Liver (tissue), 9 donors: ENCODE results near the gene GSE1. TPM values are rescaled to one million over a fixed set of nuclear protein-coding genes. Genes with fewer than 3 reads are reported as not detected.

Source experiments
- DNase-seq: peaks from one replicate; pipeline ENCODE4 v3.0.0-alpha.2; 2017; ENCODE audit warnings: low spot score
- H3K27ac ChIP-seq, 2 donors: one replicate each; pipeline ENCODE4 v1.7.0; 2013; ENCODE audit warnings: inconsistent platforms in 2 of 2, low read length in 2 of 2, control low read depth in 1 of 2, low read depth in 1 of 2, mild to moderate bottlenecking in 1 of 2
- H3K27me3 ChIP-seq, 4 donors: one replicate each; pipeline versions ENCODE4 v1.6.1 to v1.7.0; 2013; ENCODE audit warnings: low read length in 3 of 4, inconsistent platforms in 1 of 4, mild to moderate bottlenecking in 1 of 4, moderate library complexity in 1 of 4; ENCODE audit not compliant: control insufficient read depth in 4 of 4, insufficient read depth in 4 of 4
- H3K36me3 ChIP-seq, 4 donors: one replicate each; pipeline versions ENCODE4 v1.6.1 to v1.7.0; 2013; ENCODE audit warnings: low read length in 3 of 4, mild to moderate bottlenecking in 3 of 4, low read depth in 1 of 4, moderate library complexity in 1 of 4; ENCODE audit not compliant: control insufficient read depth in 4 of 4, insufficient read depth in 3 of 4
- H3K4me1 ChIP-seq, 4 donors: one replicate each; pipeline versions ENCODE4 v1.6.1 to v1.7.0; 2013; ENCODE audit warnings: low read length in 3 of 4, mild to moderate bottlenecking in 3 of 4, moderate library complexity in 1 of 4; ENCODE audit not compliant: control insufficient read depth in 4 of 4, insufficient read depth in 4 of 4
- H3K4me3 ChIP-seq, 3 donors: one replicate each; pipeline versions ENCODE4 v1.6.1 to v1.7.0; 2013; ENCODE audit warnings: low read length in 3 of 3, control low read depth in 1 of 3, low read depth in 1 of 3, mild to moderate bottlenecking in 1 of 3
- H3K9ac ChIP-seq, 2 donors: one replicate each; pipeline ENCODE4 v1.7.0; 2013; ENCODE audit warnings: low read length in 2 of 2, mild to moderate bottlenecking in 2 of 2, moderate library complexity in 2 of 2, control low read depth in 1 of 2, low read depth in 1 of 2
- H3K9me3 ChIP-seq, 4 donors: one replicate each; pipeline versions ENCODE4 v1.6.1 to v1.7.0; 2013; ENCODE audit warnings: low read length in 3 of 4; ENCODE audit not compliant: control insufficient read depth in 4 of 4
- ATF3 ChIP-seq: IDR thresholded peaks from 2 replicates; pipeline ENCODE4 v1.6.1; 2016; ENCODE audit warnings: antibody characterized with exemption
- CTCF ChIP-seq: fragments of 150-350 bp; IDR thresholded peaks from 2 replicates; pipeline ENCODE4 v1.5.1; 2017; ENCODE audit warnings: improper control_type of control experiment, low read depth, low read length; ENCODE audit not compliant: missing input control
- EGR1 ChIP-seq, 2 donors: IDR thresholded peaks; 2 replicates each; pipeline ENCODE4 v1.6.1; 2016 to 2018; ENCODE audit warnings: antibody characterized with exemption in 2 of 2, low read depth in 2 of 2
- FOXA1 ChIP-seq: IDR thresholded peaks from 2 replicates; pipeline ENCODE4 v1.6.1; 2016; ENCODE audit warnings: antibody characterized with exemption
- FOXA2 ChIP-seq: IDR thresholded peaks from 2 replicates; pipeline ENCODE4 v1.6.1; 2016; ENCODE audit warnings: antibody characterized with exemption
- GABPA ChIP-seq, 2 donors: IDR thresholded peaks in 1 of 2; conservative IDR thresholded peaks in 1 of 2; 2 replicates each; pipeline ENCODE4 v1.6.1; 2016; ENCODE audit warnings: antibody characterized with exemption in 2 of 2, mild to moderate bottlenecking in 1 of 2, moderate library complexity in 1 of 2
- HNF4A ChIP-seq, 2 donors: conservative IDR thresholded peaks; 2 replicates each; pipeline ENCODE4 v1.6.1; 2016; ENCODE audit warnings: antibody characterized with exemption in 2 of 2, mild to moderate bottlenecking in 2 of 2
- HNF4G ChIP-seq: IDR thresholded peaks from 2 replicates; pipeline ENCODE4 v1.6.1; 2016; ENCODE audit warnings: antibody characterized with exemption
- JUND ChIP-seq, 2 donors: IDR thresholded peaks; 2 replicates each; pipeline ENCODE4 v1.6.1; 2016; ENCODE audit warnings: antibody characterized with exemption in 2 of 2
- MAX ChIP-seq: IDR thresholded peaks from 2 replicates; pipeline ENCODE4 v1.6.1; 2016; ENCODE audit warnings: antibody characterized with exemption
- NR2F2 ChIP-seq: IDR thresholded peaks from 2 replicates; pipeline ENCODE4 v1.6.1; 2016; ENCODE audit warnings: antibody characterized with exemption
- RAD21 ChIP-seq, 2 donors: IDR thresholded peaks; 2 replicates each; pipeline ENCODE4 v1.6.1; 2016; ENCODE audit warnings: antibody characterized with exemption in 2 of 2, mild to moderate bottlenecking in 2 of 2
- REST ChIP-seq: IDR thresholded peaks from 2 replicates; pipeline ENCODE4 v1.6.1; 2016; ENCODE audit warnings: antibody characterized with exemption, mild to moderate bottlenecking
- RXRA ChIP-seq, 2 donors: IDR thresholded peaks; 2 replicates each; pipeline ENCODE4 v1.6.1; 2017 to 2018; ENCODE audit warnings: antibody characterized with exemption in 2 of 2, mild to moderate bottlenecking in 1 of 2
- SP1 ChIP-seq: IDR thresholded peaks from 2 replicates; pipeline ENCODE4 v1.6.1; 2018; ENCODE audit warnings: antibody characterized with exemption, mild to moderate bottlenecking
- YY1 ChIP-seq: IDR thresholded peaks from 2 replicates; pipeline ENCODE4 v1.6.1; 2016; ENCODE audit warnings: antibody characterized with exemption, mild to moderate bottlenecking
- ZBTB33 ChIP-seq: IDR thresholded peaks from 2 replicates; pipeline ENCODE4 v1.6.1; 2016; ENCODE audit warnings: antibody characterized with exemption
- WGBS: extraction: QIAGEN DNeasy Blood & Tissue Kit; methylation state at CpG from one replicate; pipeline ENCODE4 v1.1.7; 2013; 5-methylcytosine and 5-hydroxymethylcytosine counted together
- polyA plus RNA-seq, 2 donors: library from polyadenylated mRNA; stranded (reverse) in 1 of 2; unstranded in 1 of 2; fragments of 200-250 nt in 1 of 2; fragments of >200 nt in 1 of 2; fragmentation: Nextera tagmentation in 1 of 2; extraction: Ambion mirVana in 1 of 2; gene quantifications; one replicate each; pipeline versions ENCODE4 v1.2.1 to v1.2.3, GENCODE V29; 2013 to 2015
- total RNA-seq, 2 donors: library from RNA; depleted of rRNA; stranded (reverse); fragments of >200 nt; gene quantifications; one replicate each; pipeline ENCODE4 v1.2.3, GENCODE V29; 2014
- donor health status: healthy.
- donor health status: healthy.
- donor health status: healthy.
- donor health status: healthy.
- donor health status: healthy.

GSE1 gene
- total and polyA plus RNA-seq, 4 donors, result 9.9 to 37.7 (median 25.2) TPM

- TF ChIP-seq REST, result no peak
These were observed 93.4 kb downstream of the GSE1 start (continued) for GRCh38 chr16:85706449-85707034.

GRCh38 chr16:85707528-85708095 is 94.5 kb downstream of the GSE1 start:
- Histone ChIP-seq H3K27ac (no peak overlapping the region), H3K4me1 (no peaks in the 10 kb centered on the region), H3K9ac (no peak overlapping the region), H3K27me3 (no peaks in the 10 kb centered on the region), H3K36me3 (no peaks in the 10 kb centered on the region), H3K9me3 (peaks cover 0 to 5% (median 0%) of the 10 kb centered on the region in 4 donors), H3K4me3 (no peak overlapping the region)
- TF ChIP-seq YY1 (no peak), ZBTB33 (no peak), FOXA2 (no peak), RXRA (IDR thresholded peaks at IDR 0.05) (no peak), HNF4G (no peak), ATF3 (no peak), JUND (IDR thresholded peaks at IDR 0.05) (no peak), REST (no peak), MAX (no peak), EGR1 (IDR thresholded peaks at IDR 0.05; ENCODE audit: low read depth in 2 of 2) (no peak), NR2F2 (no peak), CTCF (no peak), SP1 (no peak), FOXA1 (no peak), HNF4A (conservative IDR thresholded peaks at IDR 0.05) (no peak), GABPA (IDR thresholded peaks at IDR 0.05 in 1 of 2, conservative IDR thresholded peaks at IDR 0.05 in 1 of 2) (no peak), RAD21 (IDR thresholded peaks at IDR 0.05) (no peak)
- 86% methylated on average over 16 of the region's 16 CpGs for WGBS
- no peak for DNase-seq
